ENCODE measurements around the gene AUNIP. TPM values are rescaled to one million over a fixed set of nuclear protein-coding genes. Genes with fewer than 3 reads are reported as not detected.

The AUNIP gene
- total RNA-seq, 1 experiment from 2014 or later: 16.8 TPM

GRCh38 chr1:25889470-25889869, 30.2 kb upstream of the AUNIP start:
- POLR2A ChIA-PET: interaction anchor here (1.5 kb wide), 1 partner anchor 14 kb away, joined by 9 read pairs; the partner anchor contains the start of gene PAQR7

GRCh38 chr1:25888426-25888987, 29.2 kb upstream of the AUNIP start:
- Mint-ChIP-seq H3K27ac (ENCODE audit: unreplicated experiment) (peak overlapping the region; percentile 80), H3K27me3 (ENCODE audit: insufficient read depth, unreplicated experiment) (no peaks in the 10 kb centered on the region), H3K4me1 (ENCODE audit: low read depth, unreplicated experiment) (peaks cover 29% of the 10 kb centered on the region), H3K4me3 (ENCODE audit: unreplicated experiment) (no peak overlapping the region), H3K36me3 (ENCODE audit: insufficient read depth, unreplicated experiment) (peaks cover 33% of the 10 kb centered on the region), H3K9me3 (ENCODE audit: unreplicated experiment) (no peaks in the 10 kb centered on the region)
- Histone ChIP-seq H3K4me3 (ENCODE audit: low read depth, low read length) (no peak overlapping the region), H3K27me3 (replicated peaks; ENCODE audit: control insufficient read depth, insufficient read depth, low read length) (no peaks in the 10 kb centered on the region), H3K9me3 (no peaks in the 10 kb centered on the region), H3K36me3 (ENCODE audit: control insufficient read depth, insufficient read depth, low read length) (peaks cover 2% of the 10 kb centered on the region; the same call in 1 of the 2 replicates), H3K4me1 (peaks cover 53% of the 10 kb centered on the region)
- CTCF ChIA-PET: no interaction called here
- intact Hi-C loops (cut with micrococcal nuclease; ENCODE audit: unreplicated experiment): loop anchor here (2.0 kb wide), 1 partner anchor 70 kb away; the partner anchor contains the start of gene MTFR1L
- BruUV-seq (replicated peaks): no TSS peak
- POLR2A ChIA-PET: no interaction called here
- no peak for TF ChIP-seq CTCF (IDR thresholded peaks at IDR 0.05; ENCODE audit: insufficient read depth in 1 of 2, low read depth in 1 of 2, low read length in 1 of 2, severe bottlenecking in 1 of 2, unreplicated experiment in 1 of 2)
- no peak for DNase-seq

More at GRCh38 chr1:25889470-25889869, 30.2 kb upstream of the AUNIP start:
- H3K4me1 Mint-ChIP-seq (ENCODE audit: low read depth, unreplicated experiment): peaks cover 29% of the 10 kb centered on the region
- H3K27ac Mint-ChIP-seq (ENCODE audit: unreplicated experiment): peak overlapping the region; percentile 80
- H3K36me3 Mint-ChIP-seq (ENCODE audit: insufficient read depth, unreplicated experiment): peaks cover 33% of the 10 kb centered on the region
- no peak for TF ChIP-seq CTCF (IDR thresholded peaks at IDR 0.05; ENCODE audit: insufficient read depth in 1 of 2, low read depth in 1 of 2, low read length in 1 of 2, severe bottlenecking in 1 of 2, unreplicated experiment in 1 of 2)
- Histone ChIP-seq H3K36me3 (ENCODE audit: control insufficient read depth, insufficient read depth, low read length) (peaks cover 2% of the 10 kb centered on the region; the same call in 1 of the 2 replicates), H3K27me3 (replicated peaks; ENCODE audit: control insufficient read depth, insufficient read depth, low read length) (no peaks in the 10 kb centered on the region), H3K4me1 (peaks cover 57% of the 10 kb centered on the region), H3K4me3 (ENCODE audit: low read depth, low read length) (no peak overlapping the region), H3K9me3 (no peaks in the 10 kb centered on the region)
- intact Hi-C loops (cut with micrococcal nuclease; ENCODE audit: unreplicated experiment): loop anchor here (2.0 kb wide), 1 partner anchor 71 kb away; the partner anchor contains the start of gene MTFR1L
- peak overlapping the region; percentile 27 for H3K4me3 Mint-ChIP-seq (ENCODE audit: unreplicated experiment)
- no TSS peak for BruUV-seq (replicated peaks)
- CTCF ChIA-PET: interaction anchor here (0.6 kb wide), 1 partner anchor 107 kb away, joined by 3 read pairs; no protein-coding TSS in a partner anchor
- H3K9me3 Mint-ChIP-seq (ENCODE audit: unreplicated experiment): no peaks in the 10 kb centered on the region
- DNase-seq: no peak
- no peaks in the 10 kb centered on the region for H3K27me3 Mint-ChIP-seq (ENCODE audit: insufficient read depth, unreplicated experiment)

GRCh38 chr1:25885602-25886001, 26.3 kb upstream of the AUNIP start:
- DNase-seq: no peak
- no peak for TF ChIP-seq CTCF (IDR thresholded peaks at IDR 0.05; ENCODE audit: insufficient read depth in 1 of 2, low read depth in 1 of 2, low read length in 1 of 2, severe bottlenecking in 1 of 2, unreplicated experiment in 1 of 2)
- no peaks in the 10 kb centered on the region for H3K9me3 ChIP-seq
- intact Hi-C loops (cut with micrococcal nuclease; ENCODE audit: unreplicated experiment): no loop called here
- H3K27me3 ChIP-seq (replicated peaks; ENCODE audit: control insufficient read depth, insufficient read depth, low read length): no peaks in the 10 kb centered on the region
- H3K4me3 Mint-ChIP-seq (ENCODE audit: unreplicated experiment): no peak overlapping the region
- peaks cover 27% of the 10 kb centered on the region for H3K4me1 ChIP-seq
- peak overlapping the region; percentile 19 for H3K27ac Mint-ChIP-seq (ENCODE audit: unreplicated experiment)
- no peak overlapping the region for H3K4me3 ChIP-seq (ENCODE audit: low read depth, low read length)
- H3K27me3 Mint-ChIP-seq (ENCODE audit: insufficient read depth, unreplicated experiment): no peaks in the 10 kb centered on the region
- POLR2A ChIA-PET: no interaction called here
- H3K4me1 Mint-ChIP-seq (ENCODE audit: low read depth, unreplicated experiment): peaks cover 28% of the 10 kb centered on the region
- CTCF ChIA-PET: no interaction called here
- H3K36me3 Mint-ChIP-seq (ENCODE audit: insufficient read depth, unreplicated experiment): peaks cover 26% of the 10 kb centered on the region
- H3K36me3 ChIP-seq (ENCODE audit: control insufficient read depth, insufficient read depth, low read length): no peaks in the 10 kb centered on the region; the same call in 1 of the 2 replicates
- BruUV-seq (replicated peaks): no TSS peak
- H3K9me3 Mint-ChIP-seq (ENCODE audit: unreplicated experiment): no peaks in the 10 kb centered on the region
